PFSK-1 (cell line): ENCODE data around the gene ADAMTS13.

ENCODE experiments used
- FOXP2 ChIP-seq: optimal IDR thresholded peaks from 2 replicates; pipeline ENCODE3; 2011; ENCODE audit warnings: borderline replicate concordance, control low read depth, inconsistent platforms; ENCODE audit not compliant: insufficient read depth; ENCODE audit errors: extremely low read length, extremely low read depth
- POLR2AphosphoS5 ChIP-seq: IDR thresholded peaks from 2 replicates; pipeline ENCODE4 v1.6.1; 2012; ENCODE audit warnings: low read depth, mild to moderate bottlenecking, control low read depth, low read length, moderate library complexity
- REST ChIP-seq, 2 experiments: IDR thresholded peaks; 2 replicates each; pipeline versions ENCODE4 v1.6.1 to v1.8.0; 2011 to 2012; ENCODE audit warnings: low read depth in 2 of 2, low read length in 2 of 2, control low read depth in 1 of 2, inconsistent platforms in 1 of 2, mild to moderate bottlenecking in 1 of 2, moderate library complexity in 1 of 2; ENCODE audit not compliant: insufficient read depth in 1 of 2
- SIN3A ChIP-seq: IDR thresholded peaks from 2 replicates; pipeline ENCODE4 v1.6.1; 2012; ENCODE audit warnings: mild to moderate bottlenecking, low read length, moderate library complexity, borderline replicate concordance; ENCODE audit not compliant: insufficient read depth
- TAF1 ChIP-seq: IDR thresholded peaks from 2 replicates; pipeline ENCODE4 v1.6.1; 2012; ENCODE audit warnings: low read length, control low read depth, borderline replicate concordance; ENCODE audit not compliant: insufficient read depth

The ADAMTS13 gene

GRCh38 chr9:133419005-133419404 lies 3.2 kb upstream of the ADAMTS13 start:
- TF ChIP-seq SIN3A: no peak
- no peak for TF ChIP-seq REST (IDR thresholded peaks at IDR 0.05; ENCODE audit: insufficient read depth in 1 of 2, low read depth in 2 of 2, low read length in 2 of 2)
- no peak for TF ChIP-seq POLR2AphosphoS5

- TF ChIP-seq SIN3A (no peak), REST (IDR thresholded peaks at IDR 0.05; ENCODE audit: insufficient read depth in 1 of 2, low read depth in 2 of 2, low read length in 2 of 2) (no peak), TAF1 (no peak), POLR2AphosphoS5 (no peak), FOXP2 (no peak)
Measured at GRCh38 chr9:133420392-133420827, 1.8 kb upstream of the ADAMTS13 start.

GRCh38 chr9:133423216-133423615 lies 1.0 kb downstream of the ADAMTS13 start:
- TF ChIP-seq POLR2AphosphoS5 (no peak), FOXP2 (no peak), REST (IDR thresholded peaks at IDR 0.05; ENCODE audit: insufficient read depth in 1 of 2, low read depth in 2 of 2, low read length in 2 of 2) (no peak), SIN3A (no peak), TAF1 (no peak)

GRCh38 chr9:133424187-133424586 lies 2.0 kb downstream of the ADAMTS13 start:
- TF ChIP-seq TAF1 (no peak), FOXP2 (no peak), REST (IDR thresholded peaks at IDR 0.05; ENCODE audit: insufficient read depth in 1 of 2, low read depth in 2 of 2, low read length in 2 of 2) (no peak), POLR2AphosphoS5 (no peak), SIN3A (no peak)

- TF ChIP-seq POLR2AphosphoS5 (no peak), FOXP2 (no peak), TAF1 (no peak), REST (IDR thresholded peaks at IDR 0.05; ENCODE audit: insufficient read depth in 1 of 2, low read depth in 2 of 2, low read length in 2 of 2) (no peak), SIN3A (no peak)
Measured at GRCh38 chr9:133425049-133425632, 3.0 kb downstream of the ADAMTS13 start.
